OCI-LY1 (cell line): ENCODE measurements around the gene TRMU.

ENCODE experiments used
- EZH2 ChIP-seq: fragments of 200-600 bp; sonication (generic), shearing (Covaris generic); IDR thresholded peaks from 2 replicates; pipeline ENCODE4 v1.8.0; 2017; ENCODE audit warnings: borderline replicate concordance, mixed run types, mild to moderate bottlenecking, antibody characterized with exemption, low read length, moderate library complexity, mixed read lengths
- TF ChIP-seq, protein P1 (sequence below): fragments of 200-600 bp; sonication (generic), shearing (Covaris generic); IDR thresholded peaks from 2 replicates; pipeline ENCODE4 v1.5.1; 2017; ENCODE audit warnings: mild to moderate bottlenecking, antibody characterized with exemption, low read length, moderate library complexity, mixed read lengths

DNA sequence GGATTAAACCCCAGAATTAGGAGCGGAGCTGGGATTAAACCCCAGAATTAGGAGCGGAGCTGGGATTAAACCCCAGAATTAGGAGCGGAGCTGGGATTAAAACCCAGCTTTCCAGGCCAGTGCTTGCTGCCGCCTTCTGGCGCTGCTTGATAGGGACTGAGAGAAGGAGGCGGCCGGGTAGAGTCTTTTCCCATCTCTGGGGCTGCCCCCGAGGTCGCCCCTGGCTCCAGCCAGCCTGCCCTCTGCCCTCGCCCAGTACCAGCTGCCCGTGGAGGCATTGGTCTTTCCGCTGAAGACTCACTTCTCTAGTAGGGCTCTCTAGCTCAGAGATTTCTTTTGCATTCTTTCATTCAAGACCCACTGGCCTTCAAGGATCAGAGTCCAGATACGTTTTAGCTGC, 5.2 kb downstream of the TRMU start:
- TF ChIP-seq, protein P1, sequence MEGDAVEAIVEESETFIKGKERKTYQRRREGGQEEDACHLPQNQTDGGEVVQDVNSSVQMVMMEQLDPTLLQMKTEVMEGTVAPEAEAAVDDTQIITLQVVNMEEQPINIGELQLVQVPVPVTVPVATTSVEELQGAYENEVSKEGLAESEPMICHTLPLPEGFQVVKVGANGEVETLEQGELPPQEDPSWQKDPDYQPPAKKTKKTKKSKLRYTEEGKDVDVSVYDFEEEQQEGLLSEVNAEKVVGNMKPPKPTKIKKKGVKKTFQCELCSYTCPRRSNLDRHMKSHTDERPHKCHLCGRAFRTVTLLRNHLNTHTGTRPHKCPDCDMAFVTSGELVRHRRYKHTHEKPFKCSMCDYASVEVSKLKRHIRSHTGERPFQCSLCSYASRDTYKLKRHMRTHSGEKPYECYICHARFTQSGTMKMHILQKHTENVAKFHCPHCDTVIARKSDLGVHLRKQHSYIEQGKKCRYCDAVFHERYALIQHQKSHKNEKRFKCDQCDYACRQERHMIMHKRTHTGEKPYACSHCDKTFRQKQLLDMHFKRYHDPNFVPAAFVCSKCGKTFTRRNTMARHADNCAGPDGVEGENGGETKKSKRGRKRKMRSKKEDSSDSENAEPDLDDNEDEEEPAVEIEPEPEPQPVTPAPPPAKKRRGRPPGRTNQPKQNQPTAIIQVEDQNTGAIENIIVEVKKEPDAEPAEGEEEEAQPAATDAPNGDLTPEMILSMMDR = no peak
- TF ChIP-seq EZH2 = no peak
